ENCODE data around the gene OSBPL8.

Gene OSBPL8

DNA sequence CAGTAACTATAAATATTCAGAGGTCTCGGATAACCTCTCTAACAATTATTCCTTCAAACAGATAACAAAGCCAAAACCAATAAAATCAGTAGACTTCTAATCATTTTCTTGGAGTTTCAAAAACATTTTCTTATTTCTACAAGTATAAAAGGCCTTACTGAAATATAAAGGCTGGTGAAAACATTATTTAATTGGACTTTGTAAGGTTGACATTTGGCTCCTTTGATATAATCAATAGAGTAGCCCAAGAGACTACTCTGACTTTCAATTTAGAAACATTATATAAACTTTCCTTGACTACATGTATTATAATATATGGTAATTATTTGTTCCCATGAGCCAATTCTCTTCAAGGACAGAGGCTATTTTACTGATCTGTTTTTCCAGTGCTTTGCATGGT, 68.3 kb downstream of the OSBPL8 start:
- WGBS, result 100% methylated on average over 1 of the region's 1 CpG
- Histone ChIP-seq H3K79me1 (replicated peaks; ENCODE audit: low read length, poor library complexity, severe bottlenecking) (peaks cover 17% of the 10 kb centered on the region), H3K9me3 (ENCODE audit: control insufficient read depth, low read length) (peaks cover 20% of the 10 kb centered on the region), H2AFZ (ENCODE audit: low read depth, low read length) (no peak overlapping the region), H3K4ac (ENCODE audit: low read depth in 1 of 2, low read length in 2 of 2) (no peak overlapping the region), H2BK5ac (ENCODE audit: low read depth, low read length, poor library complexity, severe bottlenecking) (no peak overlapping the region), H4K91ac (ENCODE audit: low read length) (no peak overlapping the region), H2BK15ac (ENCODE audit: low read depth, poor library complexity, severe bottlenecking) (no peak overlapping the region), H3K18ac (ENCODE audit: low read depth in 1 of 2, low read length in 2 of 2) (no peak overlapping the region), H3K27ac (ENCODE audit: low read length, poor library complexity, severe bottlenecking) (no peak overlapping the region), H3K27me3 (ENCODE audit: control insufficient read depth in 1 of 2, insufficient read depth in 1 of 2, low read length in 2 of 2) (no peaks in the 10 kb centered on the region), H3K4me2 (ENCODE audit: low read length, poor library complexity, severe bottlenecking) (no peak overlapping the region), H3K14ac (ENCODE audit: low read length in 2 of 2) (no peak overlapping the region), H3K23ac (ENCODE audit: low read length in 2 of 2) (no peak overlapping the region), H3K9ac (ENCODE audit: low read length) (no peak overlapping the region), H2BK12ac (ENCODE audit: low read length in 2 of 2) (no peak overlapping the region), H2BK120ac (ENCODE audit: low read depth, low read length) (no peak overlapping the region), H3K36me3 (ENCODE audit: control insufficient read depth in 1 of 2, insufficient read depth in 2 of 2, low read depth in 1 of 2, low read length in 2 of 2) (peaks cover 4 to 27% of the 10 kb centered on the region in 2 experiments), H2AK5ac (ENCODE audit: low read length, severe bottlenecking) (no peak overlapping the region), H4K8ac (ENCODE audit: low read length) (no peak overlapping the region), H3K4me3 (ENCODE audit: insufficient read depth in 1 of 2, low read depth in 1 of 2, low read length in 2 of 2) (no peak overlapping the region), H3K4me1 (ENCODE audit: control insufficient read depth, insufficient read depth, low read depth, low read length) (no peaks in the 10 kb centered on the region)
- no peak for DNase-seq

DNA sequence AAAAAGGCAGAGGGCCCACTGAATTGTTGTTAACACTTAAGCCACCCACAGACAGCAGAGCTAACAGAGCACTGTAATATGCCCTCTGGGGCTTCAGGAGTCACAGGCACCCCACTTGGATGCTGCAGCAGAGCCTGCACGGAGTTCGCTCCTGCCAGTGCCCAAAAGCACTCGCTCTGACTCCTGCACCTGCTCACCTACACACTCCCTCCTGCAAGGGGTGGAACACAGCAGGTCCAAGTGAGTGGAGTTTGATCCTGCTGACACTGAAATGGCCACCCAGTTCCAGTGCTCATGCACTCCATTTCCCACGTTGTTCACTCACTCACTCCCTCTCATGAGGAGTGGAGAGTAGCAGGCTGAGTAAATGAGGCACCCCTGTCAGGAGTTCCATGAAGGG, 68.8 kb downstream of the OSBPL8 start:
- peaks cover 16% of the 10 kb centered on the region for H3K79me1 ChIP-seq (replicated peaks; ENCODE audit: low read length, poor library complexity, severe bottlenecking)
- WGBS, result 79% methylated on average over 3 of the region's 4 CpGs
- no peak overlapping the region for H3K4me3 ChIP-seq (ENCODE audit: insufficient read depth in 1 of 2, low read depth in 1 of 2, low read length in 2 of 2)
- no peak overlapping the region for H4K91ac ChIP-seq (ENCODE audit: low read length)
- no peak overlapping the region for H2AK5ac ChIP-seq (ENCODE audit: low read length, severe bottlenecking)
- peaks cover 4 to 32% of the 10 kb centered on the region in 2 experiments for H3K36me3 ChIP-seq (ENCODE audit: control insufficient read depth in 1 of 2, insufficient read depth in 2 of 2, low read depth in 1 of 2, low read length in 2 of 2)
- no peak overlapping the region for H3K23ac ChIP-seq (ENCODE audit: low read length in 2 of 2)
- no peak overlapping the region for H4K8ac ChIP-seq (ENCODE audit: low read length)
- no peak overlapping the region for H2BK12ac ChIP-seq (ENCODE audit: low read length in 2 of 2)
- H3K4ac ChIP-seq (ENCODE audit: low read depth in 1 of 2, low read length in 2 of 2), result no peak overlapping the region
- H2BK120ac ChIP-seq (ENCODE audit: low read depth, low read length), result no peak overlapping the region
- no peak overlapping the region for H3K27ac ChIP-seq (ENCODE audit: low read length, poor library complexity, severe bottlenecking)
- H3K9me3 ChIP-seq (ENCODE audit: control insufficient read depth, low read length), result peaks cover 20% of the 10 kb centered on the region
- no peak overlapping the region for H3K9ac ChIP-seq (ENCODE audit: low read length)
- no peaks in the 10 kb centered on the region for H3K27me3 ChIP-seq (ENCODE audit: control insufficient read depth in 1 of 2, insufficient read depth in 1 of 2, low read length in 2 of 2)
- H2BK15ac ChIP-seq (ENCODE audit: low read depth, poor library complexity, severe bottlenecking), result no peak overlapping the region
- no peak overlapping the region for H2BK5ac ChIP-seq (ENCODE audit: low read depth, low read length, poor library complexity, severe bottlenecking)
- H3K18ac ChIP-seq (ENCODE audit: low read depth in 1 of 2, low read length in 2 of 2), result no peak overlapping the region
- no peak overlapping the region for H3K14ac ChIP-seq (ENCODE audit: low read length in 2 of 2)
- DNase-seq, result no peak
- no peak overlapping the region for H3K4me2 ChIP-seq (ENCODE audit: low read length, poor library complexity, severe bottlenecking)
- no peaks in the 10 kb centered on the region for H3K4me1 ChIP-seq (ENCODE audit: control insufficient read depth, insufficient read depth, low read depth, low read length)
- no peak overlapping the region for H2AFZ ChIP-seq (ENCODE audit: low read depth, low read length)

DNA sequence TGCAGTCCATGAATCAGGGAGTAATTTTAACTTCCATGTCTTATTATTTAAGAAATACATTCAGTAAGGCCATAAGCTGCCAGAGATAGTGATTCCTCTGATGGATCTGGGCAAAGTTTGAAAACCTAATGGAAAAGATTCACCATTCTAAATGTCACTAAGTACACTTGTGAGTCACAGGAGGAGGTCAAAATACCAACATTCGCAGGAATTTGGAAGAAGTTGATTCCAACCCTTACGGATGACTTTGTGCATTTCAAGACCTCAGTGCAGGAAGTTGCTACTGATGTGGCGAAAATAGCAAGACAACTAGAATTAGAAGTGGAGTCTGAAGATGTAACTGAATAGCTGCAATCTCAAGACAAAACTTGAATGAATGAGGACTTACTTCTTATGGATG, 69.8 kb downstream of the OSBPL8 start:
- no peak overlapping the region for H3K18ac ChIP-seq (ENCODE audit: low read depth in 1 of 2, low read length in 2 of 2)
- H3K4me2 ChIP-seq (ENCODE audit: low read length, poor library complexity, severe bottlenecking), result no peak overlapping the region

DNA sequence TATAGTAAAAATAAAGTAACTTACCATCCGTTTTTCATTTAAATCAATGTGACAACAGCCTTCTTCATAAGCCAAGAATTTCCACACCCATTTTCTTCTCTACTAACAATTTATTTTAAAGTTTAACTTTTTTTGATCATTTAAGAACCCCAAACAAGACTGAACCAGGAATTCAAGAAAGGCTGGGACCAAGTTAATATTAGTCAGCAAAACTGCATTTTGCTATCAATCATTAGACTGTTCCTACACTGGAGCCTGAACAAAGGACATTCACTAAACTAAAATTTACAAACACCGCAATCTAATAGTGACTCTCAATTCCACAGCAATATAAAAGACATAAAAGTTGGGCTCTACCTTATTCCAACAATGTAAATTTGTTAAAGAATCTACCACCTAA, 73.6 kb downstream of the OSBPL8 start:
- H2BK15ac ChIP-seq (ENCODE audit: low read depth, poor library complexity, severe bottlenecking), result no peak overlapping the region
- no peaks in the 10 kb centered on the region for H3K4me1 ChIP-seq (ENCODE audit: control insufficient read depth, insufficient read depth, low read depth, low read length)
- H3K23ac ChIP-seq (ENCODE audit: low read length in 2 of 2), result no peak overlapping the region
- H2AFZ ChIP-seq (ENCODE audit: low read depth, low read length), result no peak overlapping the region
- H3K27ac ChIP-seq (ENCODE audit: low read length, poor library complexity, severe bottlenecking), result no peak overlapping the region
- no peak overlapping the region for H2AK5ac ChIP-seq (ENCODE audit: low read length, severe bottlenecking)
- H2BK120ac ChIP-seq (ENCODE audit: low read depth, low read length), result no peak overlapping the region
- no peak overlapping the region for H3K18ac ChIP-seq (ENCODE audit: low read depth in 1 of 2, low read length in 2 of 2)
- H2BK5ac ChIP-seq (ENCODE audit: low read depth, low read length, poor library complexity, severe bottlenecking), result no peak overlapping the region
- peaks cover 4 to 54% of the 10 kb centered on the region in 2 experiments for H3K36me3 ChIP-seq (ENCODE audit: control insufficient read depth in 1 of 2, insufficient read depth in 2 of 2, low read depth in 1 of 2, low read length in 2 of 2)
- H3K4ac ChIP-seq (ENCODE audit: low read depth in 1 of 2, low read length in 2 of 2), result no peak overlapping the region
- H4K8ac ChIP-seq (ENCODE audit: low read length), result no peak overlapping the region
- H3K9ac ChIP-seq (ENCODE audit: low read length), result no peak overlapping the region
- H4K91ac ChIP-seq (ENCODE audit: low read length), result no peak overlapping the region
- no peak for DNase-seq
- no peak overlapping the region for H3K4me3 ChIP-seq (ENCODE audit: insufficient read depth in 1 of 2, low read depth in 1 of 2, low read length in 2 of 2)
- no peak overlapping the region for H3K14ac ChIP-seq (ENCODE audit: low read length in 2 of 2)
- no peak overlapping the region for H2BK12ac ChIP-seq (ENCODE audit: low read length in 2 of 2)
- no peaks in the 10 kb centered on the region for H3K9me3 ChIP-seq (ENCODE audit: control insufficient read depth, low read length)
- no peaks in the 10 kb centered on the region for H3K27me3 ChIP-seq (ENCODE audit: control insufficient read depth in 1 of 2, insufficient read depth in 1 of 2, low read length in 2 of 2)
- 96% methylated on average over 2 of the region's 2 CpGs for WGBS
- no peak overlapping the region for H3K4me2 ChIP-seq (ENCODE audit: low read length, poor library complexity, severe bottlenecking)
- H3K79me1 ChIP-seq (replicated peaks; ENCODE audit: low read length, poor library complexity, severe bottlenecking), result peaks cover 13% of the 10 kb centered on the region

More for the DNA sequence above, 69.8 kb downstream of the OSBPL8 start:
- Histone ChIP-seq H3K14ac (ENCODE audit: low read length in 2 of 2) (no peak overlapping the region), H3K79me1 (replicated peaks; ENCODE audit: low read length, poor library complexity, severe bottlenecking) (peaks cover 16% of the 10 kb centered on the region), H3K36me3 (ENCODE audit: control insufficient read depth in 1 of 2, insufficient read depth in 2 of 2, low read depth in 1 of 2, low read length in 2 of 2) (peaks cover 4 to 40% of the 10 kb centered on the region in 2 experiments), H2BK5ac (ENCODE audit: low read depth, low read length, poor library complexity, severe bottlenecking) (no peak overlapping the region), H3K9me3 (ENCODE audit: control insufficient read depth, low read length) (peaks cover 19% of the 10 kb centered on the region), H2BK15ac (ENCODE audit: low read depth, poor library complexity, severe bottlenecking) (no peak overlapping the region), H3K27me3 (ENCODE audit: control insufficient read depth in 1 of 2, insufficient read depth in 1 of 2, low read length in 2 of 2) (no peaks in the 10 kb centered on the region), H3K4me3 (ENCODE audit: insufficient read depth in 1 of 2, low read depth in 1 of 2, low read length in 2 of 2) (no peak overlapping the region), H4K91ac (ENCODE audit: low read length) (no peak overlapping the region), H2BK120ac (ENCODE audit: low read depth, low read length) (no peak overlapping the region), H3K4ac (ENCODE audit: low read depth in 1 of 2, low read length in 2 of 2) (no peak overlapping the region), H3K4me1 (ENCODE audit: control insufficient read depth, insufficient read depth, low read depth, low read length) (no peaks in the 10 kb centered on the region), H2AFZ (ENCODE audit: low read depth, low read length) (no peak overlapping the region), H2AK5ac (ENCODE audit: low read length, severe bottlenecking) (no peak overlapping the region), H3K23ac (ENCODE audit: low read length in 2 of 2) (no peak overlapping the region), H3K27ac (ENCODE audit: low read length, poor library complexity, severe bottlenecking) (no peak overlapping the region), H4K8ac (ENCODE audit: low read length) (no peak overlapping the region), H3K9ac (ENCODE audit: low read length) (no peak overlapping the region), H2BK12ac (ENCODE audit: low read length in 2 of 2) (no peak overlapping the region)
- DNase-seq, result peak; percentile 22
- whole genome bisulfite sequencing, result 85% methylated on average over 3 of the region's 3 CpGs
